ENCODE data around the gene RMC1. TPM values are rescaled to one million over a fixed set of nuclear protein-coding genes. Genes with fewer than 3 reads are reported as not detected.
A peak's percentile ranks its signal among the peaks of the same experiment; 100 is the strongest.
"Not testable (repeated sequence)": the region's sequence is repeated elsewhere in the genome, so short reads cannot be mapped to it uniquely, and the experiment has no call there.

RMC1 gene
- total RNA-seq, 1 experiment from 2014 or later: 12.9 TPM

GRCh38 chr18:23504720-23505119 lies 1.4 kb downstream of the RMC1 start:
- intact Hi-C loops (cut with micrococcal nuclease; ENCODE audit: unreplicated experiment): loop anchor here (10.0 kb wide), 1 partner anchor 470 kb away; no protein-coding TSS in a partner anchor
- CTCF ChIA-PET: no interaction called here
- H3K4me1 ChIP-seq: no peaks in the 10 kb centered on the region
- POLR2A ChIA-PET: no interaction called here
- no peak for DNase-seq
- H3K4me1 Mint-ChIP-seq (ENCODE audit: low read depth, unreplicated experiment): no peaks in the 10 kb centered on the region
- TF ChIP-seq CTCF (IDR thresholded peaks at IDR 0.05; ENCODE audit: insufficient read depth in 1 of 2, low read depth in 1 of 2, low read length in 1 of 2, severe bottlenecking in 1 of 2, unreplicated experiment in 1 of 2): no peak
- no peaks in the 10 kb centered on the region for H3K27me3 Mint-ChIP-seq (ENCODE audit: insufficient read depth, unreplicated experiment)
- no peaks in the 10 kb centered on the region for H3K36me3 ChIP-seq (ENCODE audit: control insufficient read depth, insufficient read depth, low read length)
- no peak overlapping the region for H3K4me3 ChIP-seq (ENCODE audit: low read depth, low read length)
- peaks cover 15% of the 10 kb centered on the region for H3K36me3 Mint-ChIP-seq (ENCODE audit: insufficient read depth, unreplicated experiment)
- peak overlapping the region; percentile 73 for H3K4me3 Mint-ChIP-seq (ENCODE audit: unreplicated experiment)
- no peaks in the 10 kb centered on the region for H3K27me3 ChIP-seq (replicated peaks; ENCODE audit: control insufficient read depth, insufficient read depth, low read length)
- BruUV-seq (replicated peaks): no TSS peak
- no peaks in the 10 kb centered on the region for H3K9me3 ChIP-seq
- H3K9me3 Mint-ChIP-seq (ENCODE audit: unreplicated experiment): no peaks in the 10 kb centered on the region
- no peak overlapping the region for H3K27ac Mint-ChIP-seq (ENCODE audit: unreplicated experiment)

DNA sequence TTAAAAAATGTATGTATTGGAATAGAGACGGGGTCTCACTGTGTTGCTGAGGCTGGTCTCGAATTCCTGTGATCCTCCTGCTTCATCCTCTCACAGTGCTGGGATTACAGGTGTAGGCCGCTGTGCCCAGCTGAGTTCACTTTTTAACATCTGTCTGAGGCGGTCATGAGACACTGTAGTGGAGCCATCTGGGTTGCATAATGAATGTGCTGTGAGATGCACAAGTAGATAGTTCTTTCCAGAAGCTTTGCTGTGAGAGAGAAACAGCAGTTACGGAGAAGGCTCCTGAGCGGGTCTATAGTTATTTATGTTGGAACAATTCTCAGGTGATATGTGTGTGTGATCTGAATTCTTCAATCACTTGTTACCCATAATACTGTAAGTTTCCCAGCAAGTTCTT lies 3.1 kb downstream of the RMC1 start:
- Mint-ChIP-seq H3K27me3 (ENCODE audit: insufficient read depth, unreplicated experiment) (no peaks in the 10 kb centered on the region), H3K27ac (ENCODE audit: unreplicated experiment) (no peak overlapping the region), H3K9me3 (ENCODE audit: unreplicated experiment) (no peaks in the 10 kb centered on the region), H3K4me1 (ENCODE audit: low read depth, unreplicated experiment) (no peaks in the 10 kb centered on the region), H3K36me3 (ENCODE audit: insufficient read depth, unreplicated experiment) (peaks cover 23% of the 10 kb centered on the region), H3K4me3 (ENCODE audit: unreplicated experiment) (no peak overlapping the region)
- TF ChIP-seq CTCF (IDR thresholded peaks at IDR 0.05; ENCODE audit: insufficient read depth in 1 of 2, low read depth in 1 of 2, low read length in 1 of 2, severe bottlenecking in 1 of 2, unreplicated experiment in 1 of 2): no peak
- no TSS peak for BruUV-seq (replicated peaks)
- intact Hi-C loops (cut with micrococcal nuclease; ENCODE audit: unreplicated experiment): loop anchor here (10.0 kb wide), 1 partner anchor 472 kb away; no protein-coding TSS in a partner anchor
- Histone ChIP-seq H3K27me3 (replicated peaks; ENCODE audit: control insufficient read depth, insufficient read depth, low read length) (no peaks in the 10 kb centered on the region), H3K9me3 (no peaks in the 10 kb centered on the region), H3K36me3 (ENCODE audit: control insufficient read depth, insufficient read depth, low read length) (no peaks in the 10 kb centered on the region), H3K4me3 (ENCODE audit: low read depth, low read length) (no peak overlapping the region), H3K4me1 (no peaks in the 10 kb centered on the region)
- CTCF ChIA-PET: no interaction called here
- DNase-seq: no peak
- POLR2A ChIA-PET: no interaction called here

DNA sequence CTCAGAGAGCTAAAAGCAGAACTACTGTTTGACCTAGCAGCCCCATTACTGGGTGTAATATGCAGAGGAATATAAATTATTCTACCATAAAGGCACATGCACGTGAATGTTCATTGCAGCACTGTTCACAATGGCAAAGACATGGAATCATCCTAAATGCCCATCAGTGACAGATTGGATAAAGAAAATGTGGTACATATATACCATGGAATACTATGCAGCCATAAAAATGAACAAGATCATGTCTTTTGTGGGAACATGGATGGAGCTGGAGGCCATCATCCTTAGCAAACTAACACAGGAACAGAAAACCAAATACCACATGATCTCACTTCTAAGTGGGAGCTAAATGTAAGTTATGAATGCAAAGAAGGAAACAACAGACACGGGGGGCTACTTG lies 7.6 kb downstream of the RMC1 start:
- H3K9me3 ChIP-seq; H3K27me3 ChIP-seq (replicated peaks; ENCODE audit: control insufficient read depth, insufficient read depth, low read length); CTCF ChIA-PET; H3K27me3 Mint-ChIP-seq (ENCODE audit: insufficient read depth, unreplicated experiment); H3K9me3 Mint-ChIP-seq (ENCODE audit: unreplicated experiment); H3K4me1 ChIP-seq; H3K4me3 Mint-ChIP-seq (ENCODE audit: unreplicated experiment); intact Hi-C loops (cut with micrococcal nuclease; ENCODE audit: unreplicated experiment); H3K36me3 Mint-ChIP-seq (ENCODE audit: insufficient read depth, unreplicated experiment); H3K27ac Mint-ChIP-seq (ENCODE audit: unreplicated experiment); H3K4me1 Mint-ChIP-seq (ENCODE audit: low read depth, unreplicated experiment); H3K4me3 ChIP-seq (ENCODE audit: low read depth, low read length); BruUV-seq (replicated peaks); H3K36me3 ChIP-seq (ENCODE audit: control insufficient read depth, insufficient read depth, low read length); DNase-seq: not testable (repeated sequence)
- POLR2A ChIA-PET: interaction anchor here (0.5 kb wide), 1 partner anchor 8 kb away, joined by 3 read pairs; no protein-coding TSS in a partner anchor

- H3K4me1 ChIP-seq; intact Hi-C loops (cut with micrococcal nuclease; ENCODE audit: unreplicated experiment); H3K27ac Mint-ChIP-seq (ENCODE audit: unreplicated experiment); POLR2A ChIA-PET; H3K27me3 ChIP-seq (replicated peaks; ENCODE audit: control insufficient read depth, insufficient read depth, low read length); H3K36me3 ChIP-seq (ENCODE audit: control insufficient read depth, insufficient read depth, low read length); BruUV-seq (replicated peaks); H3K4me3 ChIP-seq (ENCODE audit: low read depth, low read length); H3K9me3 Mint-ChIP-seq (ENCODE audit: unreplicated experiment); CTCF ChIA-PET; H3K4me1 Mint-ChIP-seq (ENCODE audit: low read depth, unreplicated experiment); H3K9me3 ChIP-seq; H3K4me3 Mint-ChIP-seq (ENCODE audit: unreplicated experiment); H3K27me3 Mint-ChIP-seq (ENCODE audit: insufficient read depth, unreplicated experiment); DNase-seq: not testable (repeated sequence)
- H3K36me3 Mint-ChIP-seq (ENCODE audit: insufficient read depth, unreplicated experiment): peaks cover 13% of the 10 kb centered on the region
Observed at GRCh38 chr18:23512216-23512615, 8.9 kb downstream of the RMC1 start.

All from Caco-2 (cell line).